ENCODE measurements around the gene TP53I11. TPM values are rescaled to one million over a fixed set of nuclear protein-coding genes. Genes with fewer than 3 reads are reported as not detected.

TP53I11 gene
- total and polyA plus RNA-seq, 2 donors (not counting 3 experiments of a cell fraction or from before 2014, with no cell fraction given), result 31.5 to 79.4 TPM

- Histone ChIP-seq H3K4me1 (ENCODE audit: control insufficient read depth, extremely low read depth, insufficient read depth, low read length) (no peaks in the 10 kb centered on the region), H4K20me1 (replicated peaks; ENCODE audit: control insufficient read depth, extremely low read depth, insufficient read depth, low read length) (no peaks in the 10 kb centered on the region), H3K4me3 (replicated peaks in 1 of 3; ENCODE audit: insufficient read depth in 1 of 3, low read depth in 1 of 3, low read length in 3 of 3) (no peak overlapping the region), H3K36me3 (ENCODE audit: control insufficient read depth in 2 of 2, extremely low read depth in 1 of 2, insufficient read depth in 2 of 2, low read length in 2 of 2) (peaks cover 0 to 2% of the 10 kb centered on the region in 2 experiments), H3K27me3 (ENCODE audit: control insufficient read depth in 2 of 2, insufficient read depth in 2 of 2, low read length in 2 of 2) (no peaks in the 10 kb centered on the region), H3K4me2 (ENCODE audit: insufficient read depth, low read length) (no peak overlapping the region), H3K9me1 (replicated peaks; ENCODE audit: control insufficient read depth, extremely low read depth, insufficient read depth, low read length) (no peaks in the 10 kb centered on the region), H3K27ac (ENCODE audit: insufficient read depth, low read depth, low read length) (no peak overlapping the region), H3K9ac (replicated peaks; ENCODE audit: extremely low read depth, insufficient read depth, low read length) (no peak overlapping the region), H3K9me3 (replicated peaks; ENCODE audit: control insufficient read depth, insufficient read depth, low read length) (no peaks in the 10 kb centered on the region), H2AFZ (ENCODE audit: low read depth, low read length) (no peak overlapping the region), H3K79me2 (ENCODE audit: control insufficient read depth, insufficient read depth, low read length) (no peaks in the 10 kb centered on the region)
- TF ChIP-seq CTCF (IDR thresholded peaks at IDR 0.05; ENCODE audit: extremely low read depth in 1 of 2, insufficient read depth in 1 of 2, low read depth in 1 of 2, low read length in 2 of 2) (no peak), POLR2AphosphoS5 (IDR thresholded peaks at IDR 0.05; ENCODE audit: insufficient read depth, low read depth, low read length) (no peak), JUN (IDR thresholded peaks at IDR 0.05; ENCODE audit: borderline replicate concordance, insufficient read depth, insufficient read length, low read depth) (no peak), FOS (IDR thresholded peaks at IDR 0.05; ENCODE audit: borderline replicate concordance, insufficient read depth, low read length) (no peak), EZH2 (IDR thresholded peaks at IDR 0.05; ENCODE audit: borderline replicate concordance, low read depth, low read length, severe bottlenecking) (no peak), MYC (IDR thresholded peaks at IDR 0.05; ENCODE audit: low read depth, low read length) (no peak), POLR2A (IDR thresholded peaks at IDR 0.05; ENCODE audit: low read depth, low read length) (no peak)
- TF ChIP-seq, protein P1, sequence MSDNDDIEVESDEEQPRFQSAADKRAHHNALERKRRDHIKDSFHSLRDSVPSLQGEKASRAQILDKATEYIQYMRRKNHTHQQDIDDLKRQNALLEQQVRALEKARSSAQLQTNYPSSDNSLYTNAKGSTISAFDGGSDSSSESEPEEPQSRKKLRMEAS (IDR thresholded peaks at IDR 0.05; ENCODE audit: insufficient read depth, insufficient read length), result no peak
- DNase-seq (ENCODE audit: low read depth, low spot score), result no peak
- BruUV-seq (replicated peaks), result no TSS peak
- intact Hi-C loops (cut with micrococcal nuclease), result no loop called here
- dilution Hi-C loops (cut with MboI; ENCODE audit: extremely low pct_ligation_motif_present, low sequenced_read_pairs), result no loop called here
- ChIA-PET CTCF (interaction anchor here (1.0 to 1.2 kb wide), 2 partner anchors 181 to 311 kb away, joined by 3 to 5 read pairs; no protein-coding TSS in a partner anchor), POLR2A (no interaction called here)
- FAIRE-seq, result no peak
These were observed 27.6 kb downstream of the TP53I11 start for GRCh38 chr11:44923115-44923514.

Measured in endothelial cell of umbilical vein (primary cell).